K562 (cell line): ENCODE results near the gene EEF2. TPM values are rescaled to one million over a fixed set of nuclear protein-coding genes. Genes with fewer than 3 reads are reported as not detected.

Experiments
- BRCA1 ChIP-seq, 2 experiments: fragments of 450-650 bp in 1 of 2; sonication (generic) in 1 of 2; formaldehyde crosslinking in 1 of 2; IDR thresholded peaks; 2 replicates each; pipeline versions ENCODE4 v1.5.0 to v1.6.1; 2017 to 2020; ENCODE audit warnings: mild to moderate bottlenecking in 1 of 2, missing genetic modification reagents in 1 of 2
- CBFA2T3 ChIP-seq: fragments of 450-650 bp; IDR thresholded peaks from 2 replicates; pipeline ENCODE4 v1.6.1; 2017
- ELF4 ChIP-seq: fragments of 450-650 bp; formaldehyde crosslinking; IDR thresholded peaks from 2 replicates; pipeline ENCODE4 v1.4.0; 2022; ENCODE audit warnings: missing genetic modification characterization
- HNRNPK ChIP-seq: fragments of 200-400 bp; formaldehyde crosslinking; IDR thresholded peaks from one replicate; pipeline ENCODE4 v1.6.1; 2018; ENCODE audit warnings: mild to moderate bottlenecking, low read depth, low read length; ENCODE audit not compliant: poor library complexity, severe bottlenecking
- MAZ ChIP-seq, 2 experiments: fragments of 450-650 bp in 1 of 2; sonication (generic) in 1 of 2; formaldehyde crosslinking; IDR thresholded peaks in 1 of 2; conservative IDR thresholded peaks in 1 of 2; 2 replicates each; pipeline versions ENCODE4 v1.4.0 to v1.5.0; 2020; ENCODE audit warnings: mild to moderate bottlenecking in 1 of 2, missing genetic modification reagents in 1 of 2
- NEUROD1 ChIP-seq: fragments of 150-350 bp; IDR thresholded peaks from 2 replicates; pipeline ENCODE4 v1.6.1; 2014; ENCODE audit warnings: borderline replicate concordance, low read length, low read depth; ENCODE audit not compliant: partially characterized antibody
- RHOXF2B ChIP-seq: fragments of 250-450 bp; sonication (Bioruptor Pico); conservative IDR thresholded peaks from 2 replicates; pipeline ENCODE4 v1.5.1; 2021
- TAF15 ChIP-seq: fragments of 200-400 bp; formaldehyde crosslinking; IDR thresholded peaks from 2 replicates; pipeline ENCODE4 v1.6.1; 2017; ENCODE audit warnings: mild to moderate bottlenecking, low read depth, low read length, moderate library complexity
- ZBTB17 ChIP-seq: fragments of 450-650 bp; formaldehyde crosslinking; IDR thresholded peaks from 2 replicates; pipeline ENCODE4 v1.4.0; 2020; ENCODE audit warnings: mild to moderate bottlenecking
- ZNF263 ChIP-seq: sonication (generic); formaldehyde crosslinking; IDR thresholded peaks from 2 replicates; pipeline ENCODE4 v1.8.0; 2022; ENCODE audit warnings: mild to moderate bottlenecking, missing genetic modification reagents, borderline replicate concordance
- polyA plus RNA-seq, 8 experiments: library from polyadenylated mRNA; depleted of rRNA in 4 of 8; stranded (reverse) in 5 of 8; unstranded in 3 of 8; fragments of >200 nt; fragmentation: Nextera tagmentation in 2 of 8; fragmentation: Illumina TruSeq in 1 of 8; extraction: Ambion mirVana in 2 of 8; extraction: Trizol in 1 of 8; gene quantifications; 2 replicates each; pipeline versions ENCODE4 v1.2.1 to v1.2.3, GENCODE V29; 2011 to 2014; ENCODE audit warnings: inconsistent platforms in 1 of 8, missing spikeins in 1 of 8
- total RNA-seq, 7 experiments: library from RNA; depleted of rRNA in 6 of 7; stranded (reverse); fragments of >200 nt in 6 of 7; fragmentation: Illumina TruSeq in 2 of 7; extraction: Trizol in 2 of 7; gene quantifications; 2 replicates each; pipeline versions ENCODE4 v1.2.1 to v1.2.3, GENCODE V29; 2011 to 2021; ENCODE audit warnings: low replicate concordance in 1 of 7
- TF ChIP-seq, protein P1 (sequence below): fragments of 150-350 bp; conservative IDR thresholded peaks from 2 replicates; pipeline ENCODE4 v1.6.1; 2014; ENCODE audit warnings: low read length
- TF ChIP-seq, protein P2 (sequence below), 3 experiments: fragments of 200-800 bp in 1 of 3; fragments of 250-450 bp in 1 of 3; fragments of 450-650 bp in 1 of 3; sonication (Bioruptor Pico) in 1 of 3; sonication (Bioruptor generic) in 1 of 3; formaldehyde crosslinking in 1 of 3; IDR thresholded peaks; 2 replicates each; pipeline versions ENCODE4 v1.6.1 to v1.8.0; 2016 to 2022; ENCODE audit warnings: mild to moderate bottlenecking in 2 of 3, missing genetic modification characterization in 2 of 3, missing compliant biosample characterization in 1 of 3, moderate library complexity in 1 of 3
- TF ChIP-seq, protein P3 (sequence below), 2 experiments: fragments of 450-650 bp; IDR thresholded peaks; 2 replicates each; pipeline ENCODE4 v1.6.1; 2016
- TF ChIP-seq, protein P4 (sequence below): fragments of 200-800 bp; sonication (Bioruptor generic); IDR thresholded peaks from 2 replicates; pipeline ENCODE4 v1.6.1; 2017; ENCODE audit warnings: missing genetic modification characterization, missing compliant biosample characterization
- TF ChIP-seq, protein P5 (sequence below): sonication (generic); formaldehyde crosslinking; IDR thresholded peaks from 2 replicates; pipeline ENCODE4 v1.8.0; 2022; ENCODE audit warnings: mild to moderate bottlenecking, missing genetic modification reagents

The EEF2 gene
- total and polyA plus RNA-seq, 9 of the 15 experiments (the other 6 are each of a cell fraction or from before 2014, with no cell fraction given) = 372 to 3,003 (median 1,453) TPM

DNA sequence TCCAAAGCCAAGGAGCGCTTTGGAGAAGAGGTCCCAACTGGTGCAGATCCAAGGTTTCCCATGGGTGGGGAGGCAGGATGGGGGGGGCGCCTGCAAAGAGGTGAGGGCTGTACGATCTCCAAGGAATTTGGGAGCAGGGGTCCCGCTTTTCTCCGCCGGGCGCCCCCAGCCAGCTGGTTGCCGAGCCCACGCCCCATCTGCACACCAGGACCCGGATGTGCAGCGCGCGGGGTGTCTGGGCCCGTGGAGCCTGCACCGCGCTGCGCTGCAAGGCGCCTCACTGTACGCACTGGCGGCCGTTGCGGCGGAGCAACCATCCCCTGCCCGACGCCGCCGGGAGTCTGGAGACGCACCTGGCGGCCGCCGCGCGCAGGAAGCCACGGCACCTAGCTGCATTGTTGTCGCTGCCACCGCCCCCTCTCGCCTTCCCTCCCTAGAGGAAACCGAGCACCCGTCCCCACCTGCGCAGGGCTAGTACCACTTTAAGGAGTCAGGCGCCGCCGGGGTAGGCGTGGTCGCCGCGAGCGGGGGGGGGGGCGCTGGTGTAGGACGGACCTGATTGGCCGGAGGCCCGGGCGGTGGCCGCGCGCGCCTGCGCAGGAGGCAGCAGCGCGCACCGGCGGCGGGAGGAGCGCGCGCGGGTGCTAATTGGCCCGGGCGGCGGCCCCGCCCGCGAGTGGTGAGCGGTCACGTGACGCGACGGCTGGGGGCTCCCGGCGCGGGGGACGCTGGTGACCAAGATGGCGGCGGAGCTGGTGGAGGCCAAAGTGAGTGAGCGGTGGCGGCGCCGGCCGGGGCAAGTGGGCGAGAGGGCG is 22.0 kb upstream of the EEF2 start, which contains the start of gene PIAS4 (continued):
- TF ChIP-seq CBFA2T3 (no peak; the same call in 1 of the 2 replicates), ZNF263 (CRISPR knock-in tag) (peak; percentile 9; the same call in 1 of the 2 replicates), NEUROD1 (peak; percentile 77), RHOXF2B (CRISPR knock-in tag) (no peak), MAZ (CRISPR knock-in tag; conservative IDR thresholded peaks at IDR 0.05 in 1 of 2, IDR thresholded peaks at IDR 0.05 in 1 of 2) (peak; percentile 92 to 99), ELF4 (CRISPR knock-in tag) (no peak), BRCA1 (IDR thresholded peaks at IDR 0.05) (no peak), BRCA1 (CRISPR knock-in tag; IDR thresholded peaks at IDR 0.05) (no peak), TAF15 (no peak), HNRNPK (peak; percentile 63), ZBTB17 (CRISPR knock-in tag) (0 out of 2 replicates have a peak, but pooled peaks have one; percentile 17)
- TF ChIP-seq, protein P1, sequence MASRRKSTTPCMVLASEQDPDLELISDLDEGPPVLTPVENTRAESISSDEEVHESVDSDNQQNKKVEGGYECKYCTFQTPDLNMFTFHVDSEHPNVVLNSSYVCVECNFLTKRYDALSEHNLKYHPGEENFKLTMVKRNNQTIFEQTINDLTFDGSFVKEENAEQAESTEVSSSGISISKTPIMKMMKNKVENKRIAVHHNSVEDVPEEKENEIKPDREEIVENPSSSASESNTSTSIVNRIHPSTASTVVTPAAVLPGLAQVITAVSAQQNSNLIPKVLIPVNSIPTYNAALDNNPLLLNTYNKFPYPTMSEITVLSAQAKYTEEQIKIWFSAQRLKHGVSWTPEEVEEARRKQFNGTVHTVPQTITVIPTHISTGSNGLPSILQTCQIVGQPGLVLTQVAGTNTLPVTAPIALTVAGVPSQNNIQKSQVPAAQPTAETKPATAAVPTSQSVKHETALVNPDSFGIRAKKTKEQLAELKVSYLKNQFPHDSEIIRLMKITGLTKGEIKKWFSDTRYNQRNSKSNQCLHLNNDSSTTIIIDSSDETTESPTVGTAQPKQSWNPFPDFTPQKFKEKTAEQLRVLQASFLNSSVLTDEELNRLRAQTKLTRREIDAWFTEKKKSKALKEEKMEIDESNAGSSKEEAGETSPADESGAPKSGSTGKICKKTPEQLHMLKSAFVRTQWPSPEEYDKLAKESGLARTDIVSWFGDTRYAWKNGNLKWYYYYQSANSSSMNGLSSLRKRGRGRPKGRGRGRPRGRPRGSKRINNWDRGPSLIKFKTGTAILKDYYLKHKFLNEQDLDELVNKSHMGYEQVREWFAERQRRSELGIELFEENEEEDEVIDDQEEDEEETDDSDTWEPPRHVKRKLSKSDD = no peak
- TF ChIP-seq, protein P2, sequence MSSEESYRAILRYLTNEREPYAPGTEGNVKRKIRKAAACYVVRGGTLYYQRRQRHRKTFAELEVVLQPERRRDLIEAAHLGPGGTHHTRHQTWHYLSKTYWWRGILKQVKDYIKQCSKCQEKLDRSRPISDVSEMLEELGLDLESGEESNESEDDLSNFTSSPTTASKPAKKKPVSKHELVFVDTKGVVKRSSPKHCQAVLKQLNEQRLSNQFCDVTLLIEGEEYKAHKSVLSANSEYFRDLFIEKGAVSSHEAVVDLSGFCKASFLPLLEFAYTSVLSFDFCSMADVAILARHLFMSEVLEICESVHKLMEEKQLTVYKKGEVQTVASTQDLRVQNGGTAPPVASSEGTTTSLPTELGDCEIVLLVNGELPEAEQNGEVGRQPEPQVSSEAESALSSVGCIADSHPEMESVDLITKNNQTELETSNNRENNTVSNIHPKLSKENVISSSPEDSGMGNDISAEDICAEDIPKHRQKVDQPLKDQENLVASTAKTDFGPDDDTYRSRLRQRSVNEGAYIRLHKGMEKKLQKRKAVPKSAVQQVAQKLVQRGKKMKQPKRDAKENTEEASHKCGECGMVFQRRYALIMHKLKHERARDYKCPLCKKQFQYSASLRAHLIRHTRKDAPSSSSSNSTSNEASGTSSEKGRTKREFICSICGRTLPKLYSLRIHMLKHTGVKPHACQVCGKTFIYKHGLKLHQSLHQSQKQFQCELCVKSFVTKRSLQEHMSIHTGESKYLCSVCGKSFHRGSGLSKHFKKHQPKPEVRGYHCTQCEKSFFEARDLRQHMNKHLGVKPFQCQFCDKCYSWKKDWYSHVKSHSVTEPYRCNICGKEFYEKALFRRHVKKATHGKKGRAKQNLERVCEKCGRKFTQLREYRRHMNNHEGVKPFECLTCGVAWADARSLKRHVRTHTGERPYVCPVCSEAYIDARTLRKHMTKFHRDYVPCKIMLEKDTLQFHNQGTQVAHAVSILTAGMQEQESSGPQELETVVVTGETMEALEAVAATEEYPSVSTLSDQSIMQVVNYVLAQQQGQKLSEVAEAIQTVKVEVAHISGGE (CRISPR knock-in tag; IDR thresholded peaks at IDR 0.05) = peak in 2 of 3 experiments; percentile 38 to 63; a peak in 3 of 6 replicates
- TF ChIP-seq, protein P3, sequence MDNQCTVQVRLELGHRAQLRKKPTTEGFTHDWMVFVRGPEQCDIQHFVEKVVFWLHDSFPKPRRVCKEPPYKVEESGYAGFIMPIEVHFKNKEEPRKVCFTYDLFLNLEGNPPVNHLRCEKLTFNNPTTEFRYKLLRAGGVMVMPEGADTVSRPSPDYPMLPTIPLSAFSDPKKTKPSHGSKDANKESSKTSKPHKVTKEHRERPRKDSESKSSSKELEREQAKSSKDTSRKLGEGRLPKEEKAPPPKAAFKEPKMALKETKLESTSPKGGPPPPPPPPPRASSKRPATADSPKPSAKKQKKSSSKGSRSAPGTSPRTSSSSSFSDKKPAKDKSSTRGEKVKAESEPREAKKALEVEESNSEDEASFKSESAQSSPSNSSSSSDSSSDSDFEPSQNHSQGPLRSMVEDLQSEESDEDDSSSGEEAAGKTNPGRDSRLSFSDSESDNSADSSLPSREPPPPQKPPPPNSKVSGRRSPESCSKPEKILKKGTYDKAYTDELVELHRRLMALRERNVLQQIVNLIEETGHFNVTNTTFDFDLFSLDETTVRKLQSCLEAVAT (IDR thresholded peaks at IDR 0.05) = no peak
- TF ChIP-seq, protein P4, sequence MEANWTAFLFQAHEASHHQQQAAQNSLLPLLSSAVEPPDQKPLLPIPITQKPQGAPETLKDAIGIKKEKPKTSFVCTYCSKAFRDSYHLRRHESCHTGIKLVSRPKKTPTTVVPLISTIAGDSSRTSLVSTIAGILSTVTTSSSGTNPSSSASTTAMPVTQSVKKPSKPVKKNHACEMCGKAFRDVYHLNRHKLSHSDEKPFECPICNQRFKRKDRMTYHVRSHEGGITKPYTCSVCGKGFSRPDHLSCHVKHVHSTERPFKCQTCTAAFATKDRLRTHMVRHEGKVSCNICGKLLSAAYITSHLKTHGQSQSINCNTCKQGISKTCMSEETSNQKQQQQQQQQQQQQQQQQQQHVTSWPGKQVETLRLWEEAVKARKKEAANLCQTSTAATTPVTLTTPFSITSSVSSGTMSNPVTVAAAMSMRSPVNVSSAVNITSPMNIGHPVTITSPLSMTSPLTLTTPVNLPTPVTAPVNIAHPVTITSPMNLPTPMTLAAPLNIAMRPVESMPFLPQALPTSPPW (CRISPR knock-in tag) = peak; percentile 100
- TF ChIP-seq, protein P5, sequence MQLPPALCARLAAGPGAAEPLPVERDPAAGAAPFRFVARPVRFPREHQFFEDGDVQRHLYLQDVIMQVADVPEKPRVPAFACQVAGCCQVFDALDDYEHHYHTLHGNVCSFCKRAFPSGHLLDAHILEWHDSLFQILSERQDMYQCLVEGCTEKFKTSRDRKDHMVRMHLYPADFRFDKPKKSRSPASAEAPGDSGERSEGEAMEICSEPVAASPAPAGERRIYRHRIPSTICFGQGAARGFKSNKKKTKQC (CRISPR knock-in tag) = peak; percentile 44; the same call in 1 of the 2 replicates
